GM21723 (cell line): ENCODE measurements around the gene SEMA4B.
A peak's percentile ranks its signal among the peaks of the same experiment; 100 is the strongest.

Experiments used
- ATAC-seq: cut with Tn5 transposase; IDR thresholded peaks from one replicate; pipeline ENCODE4 v1.9.1; 2021; ENCODE audit warnings: mild to moderate bottlenecking, moderate library complexity; ENCODE audit not compliant: unreplicated experiment

The SEMA4B gene

GRCh38 chr15:90225504-90226234 is 24.5 kb downstream of the SEMA4B start:
- no peak for ATAC-seq

GRCh38 chr15:90227336-90227735 is 26.2 kb downstream of the SEMA4B start:
- ATAC-seq = no peak

GRCh38 chr15:90227816-90228772 is 27.0 kb downstream of the SEMA4B start:
- no peak for ATAC-seq

- ATAC-seq = no peak
These were observed 27.8 kb downstream of the SEMA4B start for GRCh38 chr15:90228960-90229359.

- no peak for ATAC-seq
These were observed 29.0 kb downstream of the SEMA4B start for GRCh38 chr15:90230071-90230494.

- no peak for ATAC-seq
These were observed 29.5 kb downstream of the SEMA4B start for GRCh38 chr15:90230610-90231009.

GRCh38 chr15:90231028-90232017 is 30.2 kb downstream of the SEMA4B start:
- ATAC-seq = no peak

GRCh38 chr15:90232196-90232595 is 31.1 kb downstream of the SEMA4B start:
- ATAC-seq = no peak

- ATAC-seq = no peak
These were observed 31.8 kb downstream of the SEMA4B start for GRCh38 chr15:90232941-90233386.

- ATAC-seq = peak; percentile 87
These were observed 32.4 kb downstream of the SEMA4B start, which contains the start of gene CIB1 for GRCh38 chr15:90233387-90234095. CIB1 (minus strand) TSS chr15:90233941; CDS start chr15:90233885, 56 bp downstream.

GRCh38 chr15:90234096-90234988 is 33.2 kb downstream of the SEMA4B start, which contains the start of gene GDPGP1:
GDPGP1 (plus strand) TSS chr15:90234209; CDS start chr15:90240909, 6,700 bp downstream.
- peak; percentile 53 for ATAC-seq

GRCh38 chr15:90239371-90239770 is 38.2 kb downstream of the SEMA4B start:
- ATAC-seq = no peak

GRCh38 chr15:90240856-90241255 is 39.7 kb downstream of the SEMA4B start:
- ATAC-seq = no peak

- ATAC-seq = no peak
These were observed 40.4 kb downstream of the SEMA4B start for GRCh38 chr15:90241343-90242192.

GRCh38 chr15:90243943-90244639 is 43.0 kb downstream of the SEMA4B start:
- no peak for ATAC-seq

- no peak for ATAC-seq
These were observed 47.7 kb downstream of the SEMA4B start for GRCh38 chr15:90248789-90249202.

- peak; percentile 74 for ATAC-seq
These were observed 48.2 kb downstream of the SEMA4B start, which contains the start of gene TTLL13 for GRCh38 chr15:90249203-90249863. TTLL13 (plus strand) TSS chr15:90249556; CDS start chr15:90250631, 1,075 bp downstream.
